WTC11 (cell line): ENCODE measurements around the gene PKM. TPM values are rescaled to one million over a fixed set of nuclear protein-coding genes. Genes with fewer than 3 reads are reported as not detected.
A peak's percentile ranks its signal among the peaks of the same experiment; 100 is the strongest.

Experiments used
- AR ChIP-seq: fragments of 250-450 bp; sonication (Bioruptor Pico); IDR thresholded peaks from 2 replicates; pipeline ENCODE4 v1.9.0; 2021; ENCODE audit warnings: mild to moderate bottlenecking
- ATF3 ChIP-seq: sonication (generic); formaldehyde crosslinking; conservative IDR thresholded peaks from 2 replicates; pipeline ENCODE4 v1.8.1; 2022; ENCODE audit warnings: mild to moderate bottlenecking, missing genetic modification reagents
- ATF6 ChIP-seq: sonication (generic); formaldehyde crosslinking; IDR thresholded peaks from 2 replicates; pipeline ENCODE4 v1.8.1; 2023; ENCODE audit warnings: mild to moderate bottlenecking, missing genetic modification reagents
- CREB1 ChIP-seq: sonication (generic); formaldehyde crosslinking; IDR thresholded peaks from 2 replicates; pipeline ENCODE4 v1.8.0; 2023; ENCODE audit warnings: mild to moderate bottlenecking, missing genetic modification reagents
- CREM ChIP-seq: sonication (generic); formaldehyde crosslinking; IDR thresholded peaks from 2 replicates; pipeline ENCODE4 v1.8.1; 2022; ENCODE audit warnings: mild to moderate bottlenecking, missing genetic modification reagents, moderate library complexity
- CTCF ChIP-seq: fragments of 200-600 bp; IDR thresholded peaks from 2 replicates; pipeline ENCODE4 v1.8.0; 2022; ENCODE audit warnings: antibody characterized with exemption
- E2F5 ChIP-seq: sonication (generic); formaldehyde crosslinking; IDR thresholded peaks from 2 replicates; pipeline ENCODE4 v1.8.1; 2022; ENCODE audit warnings: mild to moderate bottlenecking, moderate library complexity, missing genetic modification reagents
- ESRRA ChIP-seq: sonication (generic); formaldehyde crosslinking; IDR thresholded peaks from 2 replicates; pipeline ENCODE4 v1.8.1; 2022; ENCODE audit warnings: mild to moderate bottlenecking, missing genetic modification reagents, borderline replicate concordance
- FOXK1 ChIP-seq: sonication (generic); formaldehyde crosslinking; IDR thresholded peaks from 2 replicates; pipeline ENCODE4 v1.8.0; 2022; ENCODE audit warnings: mild to moderate bottlenecking, moderate library complexity, missing genetic modification reagents
- GRHL2 ChIP-seq: fragments of 250-450 bp; sonication (Bioruptor Pico); IDR thresholded peaks from 2 replicates; pipeline ENCODE4 v1.8.0; 2022; ENCODE audit warnings: mild to moderate bottlenecking, moderate library complexity; ENCODE audit not compliant: insufficient replicate concordance, severe bottlenecking
- HMGXB4 ChIP-seq: sonication (generic); formaldehyde crosslinking; IDR thresholded peaks from 2 replicates; pipeline ENCODE4 v1.8.1; 2023; ENCODE audit warnings: mild to moderate bottlenecking, moderate library complexity, missing genetic modification reagents
- IRF2 ChIP-seq: sonication (generic); formaldehyde crosslinking; IDR thresholded peaks from 2 replicates; pipeline ENCODE4 v1.8.0; 2022; ENCODE audit warnings: low read depth, missing genetic modification reagents, borderline replicate concordance
- JUN ChIP-seq: sonication (generic); formaldehyde crosslinking; IDR thresholded peaks from 2 replicates; pipeline ENCODE4 v1.8.0; 2023; ENCODE audit warnings: mild to moderate bottlenecking, missing genetic modification reagents
- MYBL2 ChIP-seq: sonication (generic); formaldehyde crosslinking; IDR thresholded peaks from 2 replicates; pipeline ENCODE4 v1.8.1; 2023; ENCODE audit warnings: mild to moderate bottlenecking, moderate library complexity, missing genetic modification reagents
- PREB ChIP-seq: sonication (generic); formaldehyde crosslinking; IDR thresholded peaks from 2 replicates; pipeline ENCODE4 v1.8.1; 2022; ENCODE audit warnings: mild to moderate bottlenecking, missing genetic modification reagents, moderate library complexity, borderline replicate concordance
- SMAD4 ChIP-seq: sonication (generic); formaldehyde crosslinking; IDR thresholded peaks from 2 replicates; pipeline ENCODE4 v1.8.0; 2022; ENCODE audit warnings: mild to moderate bottlenecking, missing genetic modification reagents
- TCF7 ChIP-seq: sonication (generic); formaldehyde crosslinking; IDR thresholded peaks from 2 replicates; pipeline ENCODE4 v1.8.0; 2022; ENCODE audit warnings: mild to moderate bottlenecking, low read depth, missing genetic modification reagents, moderate library complexity
- TEAD4 ChIP-seq: sonication (generic); formaldehyde crosslinking; IDR thresholded peaks from 2 replicates; pipeline ENCODE4 v1.8.0; 2022; ENCODE audit warnings: mild to moderate bottlenecking, missing genetic modification reagents
- USF1 ChIP-seq: sonication (generic); formaldehyde crosslinking; IDR thresholded peaks from 2 replicates; pipeline ENCODE4 v1.8.0; 2022; ENCODE audit warnings: mild to moderate bottlenecking, missing genetic modification reagents
- ZNF219 ChIP-seq: sonication (generic); formaldehyde crosslinking; IDR thresholded peaks from 2 replicates; pipeline ENCODE4 v1.8.0; 2023; ENCODE audit warnings: missing genetic modification reagents, mild to moderate bottlenecking, borderline replicate concordance
- ZNF532 ChIP-seq: fragments of 250-450 bp; sonication (Bioruptor Pico); IDR thresholded peaks from 2 replicates; pipeline ENCODE4 v1.9.0; 2021; ENCODE audit warnings: mild to moderate bottlenecking, borderline replicate concordance
- total RNA-seq: library from RNA; stranded (reverse); gene quantifications from 3 replicates; pipeline ENCODE4 v1.2.3, GENCODE V29; 2021

PKM gene
- total RNA-seq, 1 experiment from 2014 or later, result 858 TPM

- TF ChIP-seq ATF6 (CRISPR knock-in tag), result no peak
- TF ChIP-seq TCF7 (CRISPR knock-in tag), result no peak
- TF ChIP-seq MYBL2 (CRISPR knock-in tag), result peak; percentile 62
- no peak for TF ChIP-seq CREB1 (CRISPR knock-in tag)
- TF ChIP-seq ZNF219 (CRISPR knock-in tag), result peak; percentile 89; the same call in 1 of the 2 replicates
- TF ChIP-seq ESRRA, result no peak
- no peak for TF ChIP-seq IRF2
- peak; percentile 87 for TF ChIP-seq FOXK1 (CRISPR knock-in tag)
- TF ChIP-seq JUN (CRISPR knock-in tag), result no peak
- no peak for TF ChIP-seq ZNF532
- TF ChIP-seq TEAD4 (CRISPR knock-in tag), result no peak
- 0 out of 2 replicates have a peak, but pooled peaks have one; percentile 57 for TF ChIP-seq E2F5 (CRISPR knock-in tag)
- TF ChIP-seq CREM (CRISPR knock-in tag), result peak; percentile 75
- no peak; the same call in none of the 2 replicates for TF ChIP-seq HMGXB4 (CRISPR knock-in tag)
- TF ChIP-seq ATF3 (CRISPR knock-in tag), result no peak
- TF ChIP-seq CTCF, result no peak
- no peak for TF ChIP-seq GRHL2 (CRISPR knock-in tag)
- TF ChIP-seq USF1 (CRISPR knock-in tag), result peak; percentile 95
- 0 out of 2 replicates have a peak, but pooled peaks have one; percentile 39 for TF ChIP-seq SMAD4 (CRISPR knock-in tag)
- TF ChIP-seq AR (CRISPR knock-in tag), result no peak
- no peak for TF ChIP-seq PREB
Measured at GRCh38 chr15:72272213-72272996, 41.4 kb upstream of the PKM start, which contains the start of gene PARP6 (continued).
